NOMO-1 treated with DMSO at 0.1 percent for 48 hours (cell line): ENCODE data around the gene PPME1.
A peak's percentile ranks its signal among the peaks of the same experiment; 100 is the strongest.

Experiments used
- DNase-seq: peaks from one replicate; lab custom pipeline; 2025; ENCODE audit not compliant: unreplicated experiment; lab: John Stamatoyannopoulos, UW

Gene PPME1

DNA sequence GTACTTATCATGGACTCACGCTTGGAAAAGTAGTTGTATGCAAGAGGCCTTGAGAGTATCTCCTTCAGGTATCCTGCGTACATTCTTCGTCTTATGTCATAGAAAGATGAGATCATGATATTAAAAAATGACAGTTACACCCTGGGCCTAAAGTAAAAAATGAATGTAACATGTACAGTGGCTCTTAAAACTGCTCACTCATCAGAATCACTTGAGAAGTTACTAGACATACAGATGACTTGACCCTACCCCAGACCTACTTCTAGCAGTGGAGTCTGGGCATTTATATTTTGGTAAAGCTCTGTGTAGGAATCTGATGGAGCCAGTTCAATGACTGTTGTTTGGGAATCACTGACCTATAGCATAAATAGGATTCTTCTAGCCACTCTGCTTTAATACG is 54.5 kb downstream of the PPME1 start:
- no peak for DNase-seq

DNA sequence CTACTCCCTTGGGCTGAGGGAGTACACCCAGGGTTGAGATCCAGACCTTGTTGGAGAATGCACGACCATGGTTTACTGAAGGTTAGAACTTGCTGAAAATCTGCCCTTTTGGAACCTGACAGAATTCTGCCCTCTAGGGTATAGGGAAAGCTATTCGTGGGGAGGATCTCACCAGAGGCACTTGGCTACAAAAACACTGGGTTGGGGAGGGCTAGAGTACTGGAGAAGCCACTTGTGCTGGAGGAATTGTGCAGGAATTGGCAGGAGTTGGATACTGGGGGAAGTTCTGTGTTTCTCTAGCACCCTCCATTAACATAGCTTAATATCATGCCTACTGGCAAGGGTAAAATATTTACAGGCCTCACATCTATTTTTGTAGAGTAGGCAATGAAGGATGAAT is 55.8 kb downstream of the PPME1 start:
- no peak for DNase-seq

DNA sequence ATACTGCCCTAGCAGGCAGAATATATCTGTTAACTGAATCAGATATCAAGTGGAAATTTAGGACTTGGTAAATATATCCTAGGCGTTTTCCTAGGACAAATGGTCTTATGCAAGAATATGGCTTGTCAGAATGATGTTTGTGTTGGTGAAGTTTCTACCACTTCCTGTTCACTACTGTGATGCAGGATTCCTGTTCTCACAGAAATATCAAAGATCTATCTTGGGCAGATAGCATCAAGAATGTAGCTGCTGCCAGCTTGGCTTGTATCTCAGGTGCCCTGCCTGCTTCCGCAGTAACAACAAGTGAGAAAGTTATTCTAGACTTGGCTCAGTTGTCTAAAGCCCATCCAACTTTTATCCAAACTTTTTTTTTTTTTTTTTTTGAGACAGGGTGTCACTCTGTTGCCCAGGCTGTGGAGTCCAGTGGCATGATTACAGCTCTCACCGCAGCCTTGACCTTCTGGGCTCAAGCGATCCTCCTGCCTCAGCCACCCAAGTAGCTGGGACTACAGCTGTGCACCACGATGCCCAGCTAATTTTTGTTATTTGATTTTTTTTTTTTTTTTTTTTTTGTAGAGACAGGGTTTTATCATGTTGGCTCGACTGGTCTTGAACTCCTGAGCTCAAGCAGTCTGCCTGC is 61.3 kb downstream of the PPME1 start:
- DNase-seq: no peak

DNA sequence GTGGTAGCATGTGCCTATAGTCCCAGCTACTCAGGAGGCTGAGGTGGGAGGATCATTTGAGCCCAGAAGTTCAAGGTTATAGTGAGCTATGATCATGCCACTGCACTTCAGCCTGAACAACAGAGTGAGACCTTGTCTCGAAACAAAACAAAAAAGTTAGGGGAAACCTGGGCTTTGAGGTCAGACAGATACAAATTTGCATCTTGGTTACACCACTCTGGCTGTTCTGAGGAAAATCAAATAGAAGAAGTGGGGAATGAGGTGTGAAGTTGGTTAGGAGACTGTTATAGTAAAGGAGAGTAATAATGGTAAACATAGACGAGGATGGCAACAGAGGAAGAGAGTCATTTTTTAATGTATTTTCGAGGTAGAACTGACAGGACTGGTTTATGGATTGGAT is 62.6 kb downstream of the PPME1 start:
- no peak for DNase-seq

DNA sequence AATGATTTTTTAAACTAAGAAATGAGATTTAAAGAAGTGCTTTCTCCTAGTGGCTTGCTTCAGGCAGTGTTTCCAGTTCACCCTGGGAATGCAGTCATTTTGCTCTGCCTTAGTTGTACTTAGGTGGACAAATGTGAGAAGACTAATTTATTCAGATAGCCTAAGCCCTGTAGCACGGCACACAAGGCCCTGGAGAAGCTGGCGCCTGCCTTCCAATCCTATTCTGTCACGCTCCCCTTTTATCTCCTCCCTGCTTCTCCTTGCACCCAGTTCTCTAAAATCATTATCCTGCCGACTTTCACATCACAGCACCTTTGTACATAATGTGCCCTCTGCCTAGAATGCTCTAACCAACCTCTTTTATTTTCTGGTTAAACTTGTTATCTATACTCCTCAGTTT is 64.0 kb downstream of the PPME1 start:
- no peak for DNase-seq

DNA sequence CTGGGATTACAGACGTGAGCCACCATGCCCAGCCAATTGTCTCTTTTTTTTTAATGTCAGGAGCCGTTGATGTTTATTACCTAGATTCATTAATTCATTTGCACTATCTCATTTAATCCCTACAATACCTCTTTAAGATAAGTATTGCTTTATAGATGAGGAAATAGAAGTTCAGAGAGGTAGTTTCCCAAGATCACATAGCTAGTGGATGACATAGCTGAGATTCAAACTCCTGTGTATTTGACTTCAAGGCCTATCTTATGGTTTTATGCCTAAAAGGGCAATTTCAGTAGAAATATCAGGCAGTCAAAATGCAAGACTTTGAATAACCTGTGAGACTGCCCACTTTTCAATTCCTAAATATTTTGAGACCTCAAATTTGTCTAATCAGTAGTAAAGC is 66.5 kb downstream of the PPME1 start:
- DNase-seq: no peak

DNA sequence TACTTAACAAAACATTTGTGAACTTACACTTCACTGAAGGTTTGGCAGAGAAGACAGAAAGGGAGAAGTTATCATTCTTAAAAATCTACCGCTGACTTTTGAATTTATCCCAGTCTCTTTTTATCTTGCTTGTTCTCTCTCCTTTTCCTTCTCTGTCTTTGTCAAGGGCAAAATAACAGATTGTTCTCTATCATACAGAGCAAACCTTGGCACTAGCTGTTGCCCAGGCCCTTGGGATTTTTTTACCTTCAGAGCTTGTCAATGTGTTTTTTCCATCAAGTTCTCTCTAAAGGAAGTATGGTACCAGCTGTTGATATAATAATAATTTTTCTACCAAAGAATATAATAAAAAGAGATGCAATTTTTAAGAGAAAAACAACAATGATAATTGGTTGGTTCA is 67.2 kb downstream of the PPME1 start:
- DNase-seq: no peak

DNA sequence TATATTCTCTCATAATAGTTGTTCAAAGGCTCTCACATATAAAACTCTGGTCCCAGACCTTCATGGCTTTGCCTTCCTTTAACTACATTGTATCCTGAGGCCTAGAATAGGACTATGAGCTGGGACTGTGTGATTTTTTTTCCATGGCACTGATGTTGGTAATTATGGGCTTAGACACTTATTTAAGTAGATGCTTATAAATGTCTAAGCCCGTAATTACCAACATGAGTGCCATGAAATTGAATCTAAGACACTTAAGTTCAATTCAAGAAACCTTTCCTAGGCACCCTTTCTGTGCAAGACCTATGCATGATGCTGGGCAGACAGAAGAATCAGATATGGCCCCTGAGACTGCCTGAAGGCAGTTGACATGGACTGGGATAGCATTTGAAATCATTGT is 77.4 kb downstream of the PPME1 start:
- no peak for DNase-seq

DNA sequence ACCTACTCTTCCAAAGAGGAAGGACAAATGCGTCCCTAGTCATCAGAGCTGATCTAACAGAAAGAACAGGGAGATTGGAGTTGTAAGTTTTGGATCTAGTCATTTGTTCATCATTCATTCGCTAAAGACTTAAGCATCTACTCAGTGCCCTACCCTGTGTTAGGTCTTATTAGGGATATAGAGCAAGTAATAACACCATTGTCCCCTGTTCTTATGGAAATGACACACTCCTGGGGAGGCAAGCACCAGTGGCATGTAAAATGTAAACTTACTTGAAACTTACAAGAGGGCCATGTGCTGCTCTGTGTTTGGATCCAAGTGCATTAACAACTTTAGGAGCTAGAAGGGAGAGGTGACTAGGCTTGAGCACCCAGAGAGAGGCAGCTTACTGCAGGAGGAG is 78.4 kb downstream of the PPME1 start:
- DNase-seq: no peak

DNA sequence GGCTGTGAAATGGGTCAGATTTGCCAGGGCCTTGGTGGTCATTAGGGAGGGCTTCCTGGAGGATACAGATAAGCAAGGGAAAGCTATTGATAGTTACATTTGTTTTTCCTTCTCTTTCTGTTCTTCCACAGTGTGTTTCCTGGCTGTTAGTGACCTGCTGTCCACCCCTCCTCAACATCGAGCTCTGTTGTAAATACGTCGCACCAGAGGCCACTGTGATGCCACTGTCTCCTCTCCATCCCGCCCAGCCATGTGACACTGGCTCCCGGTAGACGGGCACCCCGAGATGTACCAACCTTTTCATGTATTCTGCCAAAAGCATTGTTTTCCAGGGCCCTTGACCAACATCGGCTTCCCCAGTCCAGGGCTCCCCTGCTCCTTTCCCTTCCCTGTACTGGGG is 82.3 kb downstream of the PPME1 start:
- no peak for DNase-seq

DNA sequence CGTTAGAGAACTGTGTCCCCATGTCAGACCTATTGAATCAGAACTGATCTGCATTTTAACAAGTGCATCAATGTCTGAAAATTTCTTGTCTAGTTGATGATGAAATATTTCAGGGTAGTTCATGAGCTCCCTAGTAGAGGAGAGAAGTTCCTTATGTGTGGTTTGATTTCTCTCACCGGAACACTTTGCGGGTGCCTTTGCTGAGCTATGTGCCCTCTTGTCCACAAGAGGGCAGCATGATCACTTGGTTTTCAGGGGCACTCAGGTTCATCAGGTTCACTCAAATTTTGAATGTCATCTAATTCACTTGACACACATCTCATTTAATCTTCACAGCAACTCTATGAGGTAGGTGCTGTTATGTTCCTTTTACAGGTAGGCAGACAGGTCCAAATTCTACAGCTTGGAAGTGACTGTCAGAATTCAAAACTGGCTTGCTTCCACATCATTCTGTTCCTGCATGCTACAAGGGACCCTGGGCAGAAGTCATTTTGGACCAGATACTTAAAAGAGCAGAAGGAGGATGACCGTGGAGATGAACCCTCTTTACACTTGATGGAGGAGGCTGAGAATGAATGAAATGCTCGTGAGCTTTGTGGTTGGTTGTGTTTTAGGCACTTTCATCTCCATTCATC is 84.8 kb downstream of the PPME1 start:
- DNase-seq: peak; percentile 81

DNA sequence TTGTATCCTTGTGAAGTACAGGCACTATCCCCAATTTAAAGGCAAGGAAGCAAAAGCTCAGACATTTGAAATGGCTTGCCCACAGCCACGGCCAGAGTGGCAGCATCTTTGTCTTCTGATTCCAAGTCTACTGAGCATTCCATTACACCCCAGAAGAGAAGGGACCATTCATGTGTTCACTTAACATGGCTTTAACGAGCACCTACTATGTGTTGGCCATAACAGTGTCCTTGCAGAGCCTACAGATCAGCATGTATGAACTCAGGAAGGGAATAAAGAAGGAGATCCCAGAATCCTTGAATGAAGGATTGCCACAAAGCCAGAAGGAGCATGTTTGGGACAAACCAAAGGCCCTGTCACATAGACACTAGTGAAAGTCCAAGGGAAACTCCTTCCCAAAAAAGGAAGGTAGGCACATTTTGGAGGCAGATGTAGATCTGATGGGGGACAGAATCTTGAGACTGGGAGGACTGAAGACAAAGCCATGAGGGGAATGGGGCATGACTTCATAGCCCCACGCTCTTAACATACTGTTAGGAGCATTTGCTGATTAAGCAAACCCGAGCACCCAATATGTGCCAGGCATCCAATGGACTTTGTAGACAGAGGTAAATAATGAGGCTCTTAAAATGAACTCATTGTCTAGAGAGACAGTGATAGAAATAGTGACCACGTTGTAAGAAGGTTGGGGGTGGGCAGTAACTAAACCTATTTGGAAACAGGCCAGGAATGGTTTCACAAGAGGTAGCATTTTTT is 85.5 kb downstream of the PPME1 start:
- DNase-seq: no peak

DNA sequence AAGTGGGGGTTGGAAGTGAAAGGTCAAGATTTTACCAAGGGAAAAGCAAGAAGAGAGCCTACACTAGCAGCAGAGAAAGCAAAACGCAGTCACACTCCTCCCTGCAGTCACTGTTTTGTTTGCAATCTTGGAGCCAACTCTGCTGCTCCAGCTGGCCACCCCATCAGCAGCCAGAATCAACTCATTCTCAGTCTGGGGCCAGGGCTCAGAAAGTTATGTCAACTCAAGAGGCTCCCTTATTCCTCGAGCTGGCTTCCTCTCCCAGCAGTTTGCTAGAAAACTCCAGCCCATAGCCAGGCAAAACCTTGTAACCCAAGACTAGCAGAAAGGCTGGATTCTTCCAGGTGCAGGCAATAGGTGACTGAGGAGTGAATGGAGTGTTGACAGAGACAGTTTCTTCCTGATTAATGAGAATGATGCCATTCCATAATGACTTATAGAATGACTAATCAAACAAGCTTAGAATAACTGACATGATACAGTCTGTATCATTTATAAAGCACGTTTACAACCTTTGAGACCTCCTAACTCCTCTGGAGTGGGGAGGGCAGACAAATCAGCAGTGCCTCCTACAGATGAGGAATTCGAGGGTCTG is 87.0 kb downstream of the PPME1 start:
- no peak for DNase-seq

DNA sequence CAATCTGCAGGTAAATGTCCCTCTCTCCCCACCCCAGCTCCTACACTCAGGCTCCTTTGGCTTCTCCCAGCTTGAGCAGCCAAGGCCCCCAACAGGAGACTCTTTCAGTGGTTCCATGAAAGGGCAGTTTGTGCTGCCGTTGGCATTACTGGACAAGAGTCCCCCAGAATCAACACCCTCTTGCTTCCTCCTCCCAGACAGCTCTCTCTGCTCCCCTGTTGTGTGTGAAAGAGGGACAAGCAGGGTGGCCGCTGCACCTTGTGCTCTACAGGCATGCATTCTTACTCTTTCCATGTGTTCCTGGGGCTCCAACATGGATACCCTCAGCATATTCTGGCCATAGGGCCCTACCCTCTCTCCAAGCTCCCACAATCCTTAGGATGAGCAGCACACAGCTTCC is 91.6 kb downstream of the PPME1 start:
- DNase-seq: no peak

DNA sequence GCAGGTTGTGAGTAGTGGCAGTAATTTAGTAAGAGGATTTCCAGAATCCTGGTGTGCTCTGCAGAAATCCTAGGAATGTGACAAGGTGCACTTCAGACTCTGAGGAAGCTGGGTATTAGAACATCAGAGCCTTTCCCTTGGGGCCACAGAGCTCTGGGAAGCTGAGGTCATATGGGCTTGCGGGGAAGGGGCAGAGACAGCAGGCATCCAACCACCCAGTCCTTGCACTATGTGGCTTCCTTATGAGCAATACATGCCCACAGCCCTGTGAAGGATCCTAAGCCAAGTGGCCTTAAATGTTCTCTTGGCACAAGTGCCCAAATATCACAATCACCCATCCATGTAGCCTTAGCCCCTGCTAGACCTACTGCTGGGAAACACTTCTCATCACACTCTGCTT is 94.2 kb downstream of the PPME1 start:
- DNase-seq: no peak

DNA sequence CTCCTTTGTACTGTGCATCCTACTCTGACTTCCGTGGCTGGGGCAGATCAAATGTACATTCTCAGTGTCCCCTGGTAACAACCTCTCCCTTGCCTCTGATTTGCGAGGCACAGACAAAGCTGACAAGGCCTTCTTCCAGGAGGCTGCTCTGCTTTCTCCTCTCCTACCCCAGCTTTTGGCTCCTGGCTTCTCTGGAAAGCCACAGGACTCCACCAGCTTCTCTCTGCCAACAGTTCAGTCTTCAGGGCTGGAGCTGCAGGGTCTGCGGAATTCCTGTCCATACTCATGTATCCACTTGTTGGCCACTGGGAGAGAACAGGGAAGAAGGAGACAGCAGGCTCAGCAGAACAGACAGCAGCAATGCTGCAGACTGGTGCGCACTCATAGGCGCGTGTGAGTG is 95.9 kb downstream of the PPME1 start:
- DNase-seq: no peak

DNA sequence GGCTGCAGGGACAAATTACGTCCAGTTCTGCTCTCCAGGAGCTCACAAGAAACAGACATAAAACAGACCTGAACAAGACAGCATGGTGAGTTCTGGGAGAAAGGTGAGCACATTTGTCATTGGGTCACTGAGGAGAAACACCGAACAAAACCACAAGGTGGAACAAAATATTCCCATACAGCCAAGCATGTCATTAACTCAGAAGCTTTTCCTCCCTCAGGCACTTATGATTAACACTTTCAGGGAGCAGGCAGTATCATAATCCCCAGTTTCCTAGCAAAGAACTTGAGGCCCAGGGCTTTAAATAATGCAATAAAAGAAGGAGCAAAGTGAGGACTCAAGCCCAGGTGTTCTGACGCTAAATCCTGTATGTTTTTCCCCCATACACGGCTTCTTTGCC is 97.4 kb downstream of the PPME1 start:
- DNase-seq: no peak

DNA sequence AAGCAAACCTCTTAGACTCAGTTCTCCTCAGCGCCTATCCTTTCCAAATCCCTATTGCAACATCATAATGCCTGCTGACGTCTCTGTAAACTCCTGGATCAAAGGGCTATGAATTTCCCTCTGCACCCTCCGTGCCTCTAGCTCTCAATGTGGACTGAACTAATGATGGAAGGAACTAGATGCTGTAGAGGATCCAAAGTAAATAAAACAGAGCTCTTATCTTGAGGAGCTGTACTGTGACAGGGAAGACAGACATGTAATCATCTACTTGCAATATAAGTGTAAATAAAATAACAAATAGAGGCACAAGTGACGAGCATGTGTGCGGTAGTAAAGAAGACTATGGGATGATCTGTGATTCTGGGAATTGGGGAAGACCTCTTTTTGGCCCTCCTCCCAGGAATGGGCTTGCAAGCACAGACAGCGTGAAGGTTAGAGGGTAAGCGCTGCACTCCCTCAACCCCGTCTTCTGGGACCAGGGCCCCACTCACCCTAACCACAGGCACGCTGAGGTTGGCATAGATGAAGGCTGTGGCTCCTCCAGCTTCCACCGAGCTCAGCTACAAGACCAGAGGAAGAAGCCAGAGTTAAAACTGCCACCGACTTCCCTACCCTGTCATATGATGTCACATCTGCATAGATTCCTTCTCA is 98.2 kb downstream of the PPME1 start:
- no peak for DNase-seq

DNA sequence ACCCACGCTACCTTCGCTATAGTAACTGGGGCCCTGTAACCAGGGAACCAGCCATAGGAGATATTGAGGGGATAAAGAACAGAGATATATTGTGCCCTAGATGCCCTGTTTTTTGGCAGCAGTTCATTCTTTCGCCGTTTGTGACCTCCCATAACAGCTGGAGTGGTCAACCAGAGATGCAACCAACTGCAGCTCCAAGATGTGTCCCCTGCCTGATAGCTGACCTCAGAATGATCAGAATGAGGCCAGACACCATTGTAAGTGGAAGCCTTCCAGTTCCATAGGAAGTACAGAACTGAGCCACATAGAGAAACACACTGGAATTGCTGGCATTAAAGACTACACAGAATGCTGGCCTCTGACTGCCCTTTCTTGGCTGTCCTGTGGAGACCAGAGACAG is 101.2 kb downstream of the PPME1 start:
- DNase-seq: no peak

DNA sequence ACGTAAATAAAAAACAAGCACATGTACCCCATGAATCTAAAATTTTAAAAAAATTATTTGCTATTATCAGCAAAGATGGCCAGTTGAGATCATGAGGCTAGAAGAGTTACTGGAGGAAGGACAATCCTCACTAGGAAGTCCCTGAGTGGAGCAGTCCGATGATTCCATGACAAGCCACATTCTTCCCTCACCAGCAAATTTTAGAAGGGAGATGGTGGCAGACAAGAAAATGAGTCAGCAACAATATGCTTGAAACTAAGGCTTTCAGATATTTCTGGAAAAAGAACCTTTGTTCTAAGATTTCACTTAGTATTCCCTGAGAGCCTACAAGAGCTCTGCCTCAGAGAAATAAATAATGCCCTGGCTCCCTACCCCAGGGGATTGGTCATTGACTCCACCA is 105.5 kb downstream of the PPME1 start:
- DNase-seq: no peak

DNA sequence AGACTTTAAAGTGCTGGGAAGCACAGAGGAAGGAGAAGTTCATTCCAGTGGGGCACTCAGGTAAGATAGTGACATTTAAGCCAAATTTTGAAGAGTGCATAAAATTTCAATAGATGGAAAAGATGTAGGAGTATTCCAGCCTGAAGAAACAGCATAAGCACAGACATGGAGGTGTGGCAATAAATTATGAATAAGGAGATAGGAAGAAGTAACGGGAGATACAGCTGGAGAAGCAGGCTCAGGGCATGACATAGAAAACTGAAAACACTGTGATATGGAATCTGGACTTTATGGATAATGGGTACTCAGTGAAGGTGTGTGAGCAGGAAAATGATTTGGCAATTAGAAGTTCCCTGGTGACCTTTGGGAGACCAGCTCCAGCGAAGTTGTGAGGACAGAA is 107.0 kb downstream of the PPME1 start:
- DNase-seq: no peak

DNA sequence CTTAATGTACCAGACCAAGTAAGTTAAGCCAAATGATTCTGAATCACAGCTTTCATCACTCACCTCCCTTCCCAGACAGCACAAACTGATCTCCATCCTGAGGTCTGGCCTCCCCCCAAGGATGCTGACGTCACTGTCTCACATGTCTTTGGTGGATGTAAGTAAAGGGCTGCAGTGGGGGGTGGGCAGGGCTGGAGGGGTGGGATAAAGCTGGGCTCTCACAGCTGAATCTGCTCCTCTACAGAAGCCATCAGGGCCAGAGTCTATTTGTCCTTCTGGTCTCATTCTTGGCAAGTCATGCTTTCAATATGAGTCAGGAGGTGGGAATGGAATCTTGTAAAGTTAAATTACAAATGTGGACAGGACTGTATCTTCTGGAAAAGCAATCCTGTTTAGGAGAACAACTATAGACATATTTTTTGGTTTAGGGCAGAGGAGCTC is 107.7 kb downstream of the PPME1 start:
- no peak for DNase-seq
